ENCODE measurements around the gene NRIP2.
"Not testable (repeated sequence)": the region's sequence is repeated elsewhere in the genome, so short reads cannot be mapped to it uniquely, and the experiment has no call there.

Gene NRIP2, protein sequence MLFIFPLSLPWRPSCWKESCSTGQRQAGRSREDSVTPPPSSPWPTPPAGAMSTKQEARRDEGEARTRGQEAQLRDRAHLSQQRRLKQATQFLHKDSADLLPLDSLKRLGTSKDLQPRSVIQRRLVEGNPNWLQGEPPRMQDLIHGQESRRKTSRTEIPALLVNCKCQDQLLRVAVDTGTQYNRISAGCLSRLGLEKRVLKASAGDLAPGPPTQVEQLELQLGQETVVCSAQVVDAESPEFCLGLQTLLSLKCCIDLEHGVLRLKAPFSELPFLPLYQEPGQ

DNA sequence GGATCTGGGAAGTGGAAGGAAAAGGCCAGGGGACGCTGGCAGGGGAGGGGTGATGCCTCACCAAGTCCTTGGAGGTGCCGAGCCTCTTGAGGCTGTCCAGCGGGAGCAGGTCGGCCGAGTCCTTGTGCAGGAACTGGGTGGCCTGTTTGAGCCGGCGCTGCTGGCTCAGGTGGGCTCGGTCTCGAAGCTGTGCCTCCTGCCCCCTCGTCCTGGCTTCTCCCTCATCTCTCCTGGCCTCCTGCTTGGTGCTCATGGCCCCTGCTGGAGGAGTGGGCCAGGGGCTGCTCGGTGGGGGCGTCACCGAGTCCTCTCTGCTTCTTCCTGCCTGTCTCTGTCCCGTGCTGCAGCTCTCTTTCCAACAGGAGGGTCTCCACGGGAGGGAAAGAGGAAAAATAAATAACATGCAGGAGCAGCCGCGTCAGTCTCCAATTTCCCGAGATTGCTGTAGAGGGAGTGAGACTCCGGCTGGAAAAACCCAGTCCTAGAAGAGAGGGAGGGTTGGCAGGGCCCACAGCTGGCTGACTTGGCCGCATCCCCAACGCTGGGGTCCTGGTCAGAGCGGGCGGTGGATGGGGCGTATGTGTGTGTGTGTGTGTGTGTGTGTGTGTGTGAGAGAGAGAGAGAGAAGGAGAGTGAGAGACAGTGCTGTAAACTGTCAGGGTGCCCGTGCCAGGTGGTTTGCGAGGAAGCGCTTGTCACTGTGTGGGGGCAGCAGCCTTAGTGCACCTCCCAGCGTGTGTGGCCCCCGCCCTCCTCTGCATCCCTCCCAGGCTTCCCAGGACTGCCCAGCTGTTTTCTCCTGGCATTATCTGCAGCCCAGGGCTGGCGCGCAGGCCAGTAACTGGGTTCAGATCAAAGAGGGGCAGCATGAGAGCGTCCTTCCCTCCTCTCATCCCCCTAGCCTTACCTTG, at the start of gene NRIP2:
NRIP2 (minus strand) TSS at position 455 of the 911 bp plus-strand sequence; CDS start at position 403, 52 bp downstream.
- DNase-seq = no peak

DNA sequence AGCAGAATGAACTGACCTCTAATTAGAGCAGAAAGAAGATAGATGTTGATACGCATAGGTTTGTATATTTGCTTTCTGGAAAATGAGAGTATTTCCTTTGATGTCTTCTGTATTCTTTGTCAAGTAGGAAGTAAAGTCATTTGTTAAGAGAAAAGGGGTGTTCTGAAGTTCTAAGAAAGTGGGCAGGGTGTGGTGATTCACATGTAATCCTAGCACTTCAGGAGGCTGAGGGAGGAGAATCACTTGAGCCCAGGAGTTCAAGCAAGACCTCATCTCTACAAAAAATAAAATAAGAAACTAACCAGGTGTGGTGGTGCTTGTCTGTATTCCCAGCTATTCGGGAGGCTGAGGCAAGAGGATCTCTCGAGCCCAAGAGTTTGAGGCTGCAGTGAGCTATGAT, 45.0 kb upstream of the NRIP2 start:
- DNase-seq = peak in 2 of 3 donors; percentile 11 to 20

DNA sequence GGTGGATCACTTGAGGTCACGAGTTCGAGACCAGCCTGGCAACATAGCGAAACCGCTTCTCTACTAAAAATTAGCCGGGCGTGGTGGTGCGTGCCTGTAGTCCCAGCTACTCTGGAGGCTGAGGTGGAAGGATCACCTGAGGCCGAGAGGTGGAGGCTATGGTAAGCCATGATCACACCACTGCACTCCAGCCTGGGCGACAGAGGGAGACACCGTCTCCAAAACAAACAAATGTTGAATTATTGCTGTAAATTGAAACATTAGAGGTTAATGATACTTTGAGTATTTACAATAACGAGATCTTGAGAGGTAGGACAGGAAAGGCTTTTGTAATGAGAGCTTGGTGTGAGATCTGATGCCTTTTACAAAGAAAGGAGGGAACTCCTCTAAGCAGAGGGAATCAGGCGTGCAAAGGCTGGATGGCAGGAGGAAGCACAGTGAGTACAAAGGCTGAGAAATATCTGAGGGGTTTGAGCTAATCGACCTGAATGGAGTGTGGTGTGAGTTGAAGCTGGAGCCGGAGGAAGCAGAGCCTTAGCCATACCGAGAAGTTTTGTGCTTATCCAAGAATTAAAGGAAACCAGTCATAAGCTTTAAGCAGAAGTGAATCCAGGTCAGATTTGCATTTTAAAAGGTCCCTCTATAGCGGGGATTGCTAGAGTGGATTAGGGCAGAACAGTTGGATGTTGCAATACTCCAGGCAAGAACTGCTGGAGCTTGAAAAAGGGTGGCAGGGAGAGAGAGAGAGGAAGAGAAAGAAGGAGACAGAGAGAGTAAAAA, 43.3 kb upstream of the NRIP2 start:
- peak; percentile 81 to 93 (median 92) for DNase-seq

DNA sequence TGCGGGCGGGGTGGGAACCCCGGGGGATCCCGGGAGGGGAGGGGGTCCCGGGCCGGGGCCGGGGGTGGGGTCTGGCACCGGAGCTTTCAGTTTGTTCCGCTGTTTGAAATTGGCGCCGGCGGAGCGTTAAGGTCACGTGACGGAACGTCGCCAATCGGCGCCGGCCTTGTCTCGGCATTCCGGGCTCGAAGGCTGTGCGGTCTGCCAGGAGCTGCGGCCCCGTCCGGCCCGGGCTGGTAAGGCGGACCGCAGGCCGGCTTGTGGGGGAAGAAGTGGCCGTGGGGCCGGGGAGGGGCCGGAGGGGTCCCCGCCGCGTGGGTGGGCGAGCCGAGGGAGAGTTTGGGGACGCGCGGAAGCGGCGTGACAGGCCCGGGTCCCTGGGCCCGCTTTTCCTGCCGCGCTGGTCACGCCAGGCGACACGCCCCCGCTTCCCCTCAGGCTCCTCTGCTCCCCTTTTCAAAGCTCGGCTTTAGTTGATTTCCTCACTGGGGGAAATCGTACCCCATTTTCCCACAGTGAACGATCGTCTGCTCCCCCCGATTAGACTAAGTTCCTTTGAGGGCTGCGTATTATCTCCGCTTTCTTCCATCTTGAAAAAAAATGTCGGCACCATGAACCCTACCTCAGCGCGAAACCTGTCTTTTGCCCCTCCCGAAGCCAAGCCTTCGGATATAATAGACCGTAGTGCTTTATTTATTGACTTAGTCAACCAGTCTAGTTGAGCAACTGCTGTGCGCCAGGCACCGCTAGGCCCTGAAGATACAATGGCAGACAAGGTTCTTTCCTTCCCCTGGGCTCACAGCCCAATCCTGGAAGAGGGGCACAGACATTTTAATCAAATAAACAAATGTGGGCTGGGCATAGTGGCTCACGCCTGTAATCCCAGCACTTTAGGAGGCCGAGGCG, 42.5 kb upstream of the NRIP2 start, which contains the start of the genes FOXM1 and RHNO1:
FOXM1 (minus strand) TSS at position 128 of the 906 bp plus-strand sequence. CDS start 2,696 bp downstream, outside the sequence.
RHNO1 (plus strand) TSS at position 177 of the 906 bp plus-strand sequence. CDS start 8,144 bp downstream, outside the sequence.
- peak; percentile 90 to 96 (median 94) for DNase-seq

DNA sequence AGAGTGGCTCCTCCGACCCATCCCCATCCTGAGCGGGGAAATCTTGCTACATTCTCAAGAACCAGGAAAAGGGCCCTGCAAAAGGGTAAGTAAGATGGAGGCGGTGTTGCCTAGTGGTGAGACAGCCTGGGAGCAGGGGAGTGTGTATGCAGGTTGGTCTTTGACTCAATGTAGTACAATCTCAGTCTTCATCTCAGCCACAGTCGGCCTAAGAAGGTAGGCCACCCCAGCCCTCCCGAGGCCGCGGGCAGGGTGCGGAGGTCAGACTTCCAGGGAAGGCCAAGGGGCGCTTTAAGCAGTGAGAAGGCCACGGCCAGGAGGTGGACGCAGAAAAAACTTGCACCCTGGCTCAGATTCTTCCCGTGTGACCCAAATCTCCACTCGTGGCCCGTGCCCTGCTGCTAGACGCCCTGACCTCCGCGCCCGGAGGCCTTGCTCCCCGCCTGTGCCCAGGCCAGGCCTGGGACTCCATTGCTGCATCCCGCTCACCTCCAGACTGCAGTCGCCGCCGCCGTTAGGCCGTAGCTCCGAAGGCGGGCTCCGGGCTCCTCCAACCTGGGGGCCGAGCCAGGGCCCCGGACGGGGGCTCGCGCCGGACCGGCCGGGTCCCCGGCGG, 41.7 kb upstream of the NRIP2 start:
- DNase-seq = peak in 2 of 3 donors; percentile 5 to 24

DNA sequence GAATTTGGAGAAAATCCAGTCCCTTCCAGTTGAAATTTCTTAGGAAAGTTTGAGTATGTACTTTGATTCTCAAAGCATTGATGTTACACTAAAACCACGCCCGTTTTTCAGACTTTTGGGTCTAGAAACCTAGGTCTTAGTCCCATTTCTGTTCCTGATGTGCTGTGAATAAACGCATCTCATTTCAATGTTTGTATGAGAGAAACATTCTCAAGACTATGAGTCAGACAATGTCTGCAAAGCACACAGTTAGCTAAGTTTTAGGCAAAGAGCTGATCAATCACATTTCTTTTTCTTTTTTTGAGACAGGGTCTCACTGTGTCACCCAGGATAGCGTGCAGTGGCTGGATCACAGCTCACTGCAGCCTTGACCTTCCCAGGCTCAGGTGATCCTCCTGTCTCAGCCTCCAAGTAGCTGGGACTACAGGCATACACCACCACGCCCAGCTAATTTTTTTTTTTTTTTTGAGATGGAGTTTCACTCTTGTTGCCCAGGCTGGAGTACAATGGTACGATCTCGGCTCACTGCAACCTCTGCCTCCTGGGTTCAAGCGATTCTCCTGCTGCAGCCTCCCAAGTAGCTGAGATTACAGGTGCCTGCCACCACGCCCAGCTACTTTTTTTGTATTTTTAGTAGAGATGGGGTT, 34.3 kb upstream of the NRIP2 start:
- DNase-seq = not testable (repeated sequence)

DNA sequence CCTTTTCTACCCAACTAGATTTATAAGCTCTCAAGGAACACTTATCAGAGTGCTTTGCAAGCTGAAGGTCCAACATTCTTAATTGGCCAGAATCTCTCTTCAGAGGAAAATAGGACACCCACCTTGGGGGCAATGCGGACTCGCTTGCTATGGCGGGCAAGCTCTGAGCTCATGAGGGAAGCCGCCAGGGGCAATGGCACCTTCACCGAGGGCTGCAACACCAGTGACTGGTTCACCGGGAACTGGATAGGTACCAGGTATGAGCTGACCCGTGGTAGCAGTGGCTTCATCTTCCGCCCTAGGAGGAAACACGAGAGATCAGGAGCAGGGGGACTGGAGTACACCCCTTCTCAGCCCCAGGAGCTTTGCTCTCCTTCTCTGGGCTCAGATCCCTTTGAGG, 29.4 kb upstream of the NRIP2 start:
- no peak for DNase-seq

DNA sequence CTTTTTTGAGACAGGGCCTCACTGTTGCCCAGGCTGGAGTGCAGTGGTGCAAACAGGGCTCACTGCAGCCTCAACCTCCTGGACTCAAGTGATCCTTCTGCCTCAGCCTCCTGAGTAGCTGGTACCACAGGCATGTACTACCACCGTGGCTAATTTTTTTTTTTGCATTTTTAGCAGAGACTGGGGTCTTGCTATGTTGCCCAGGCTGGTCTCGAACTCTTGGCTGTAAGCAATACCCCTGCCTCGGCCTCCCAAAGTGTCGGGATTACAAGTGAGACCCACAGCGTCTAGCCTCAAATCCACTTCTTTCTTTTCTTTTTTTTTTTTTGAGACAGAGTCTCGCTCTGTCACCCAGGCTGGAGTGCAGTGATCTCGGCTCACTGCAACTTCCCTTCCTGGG, 28.6 kb upstream of the NRIP2 start:
- DNase-seq = not testable (repeated sequence)

DNA sequence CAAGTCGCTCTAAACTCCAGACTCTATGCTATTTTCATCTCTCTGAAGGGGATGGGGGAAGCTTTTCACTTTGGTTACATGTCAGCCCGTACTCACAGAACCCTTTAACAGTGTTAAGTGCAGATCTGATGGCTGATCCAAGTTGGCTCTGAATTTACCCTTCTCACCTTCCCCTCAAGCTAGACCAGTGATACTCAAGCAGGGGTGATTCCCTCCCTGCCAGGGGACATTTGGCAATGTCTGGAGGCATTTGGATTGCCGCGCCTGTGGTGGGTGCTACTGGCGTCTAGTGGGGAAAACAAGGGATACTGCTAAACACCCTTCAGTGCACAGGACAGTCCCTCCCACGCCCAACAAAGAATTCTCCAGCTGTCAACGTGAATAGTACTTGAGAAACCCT, 28.0 kb upstream of the NRIP2 start:
- DNase-seq = no peak

DNA sequence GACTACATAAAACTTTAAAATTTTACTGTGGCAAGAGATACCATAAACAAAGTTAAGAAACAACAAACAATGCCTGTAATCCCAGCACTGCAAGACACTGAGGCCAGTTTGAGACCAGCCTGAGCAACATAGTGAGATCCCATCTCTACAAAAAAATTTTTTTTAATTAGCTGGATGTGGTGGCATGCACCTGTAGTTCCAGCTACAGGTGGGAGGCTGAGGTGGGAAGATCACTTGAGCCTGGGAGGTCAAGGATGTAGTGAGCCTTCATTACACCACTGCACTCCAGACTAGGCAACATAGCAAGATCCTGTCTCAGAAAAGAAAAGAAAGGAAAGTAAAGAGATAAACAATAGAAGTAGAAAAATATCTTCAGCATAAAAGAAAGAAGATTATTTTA, 25.3 kb upstream of the NRIP2 start:
- no peak for DNase-seq

DNA sequence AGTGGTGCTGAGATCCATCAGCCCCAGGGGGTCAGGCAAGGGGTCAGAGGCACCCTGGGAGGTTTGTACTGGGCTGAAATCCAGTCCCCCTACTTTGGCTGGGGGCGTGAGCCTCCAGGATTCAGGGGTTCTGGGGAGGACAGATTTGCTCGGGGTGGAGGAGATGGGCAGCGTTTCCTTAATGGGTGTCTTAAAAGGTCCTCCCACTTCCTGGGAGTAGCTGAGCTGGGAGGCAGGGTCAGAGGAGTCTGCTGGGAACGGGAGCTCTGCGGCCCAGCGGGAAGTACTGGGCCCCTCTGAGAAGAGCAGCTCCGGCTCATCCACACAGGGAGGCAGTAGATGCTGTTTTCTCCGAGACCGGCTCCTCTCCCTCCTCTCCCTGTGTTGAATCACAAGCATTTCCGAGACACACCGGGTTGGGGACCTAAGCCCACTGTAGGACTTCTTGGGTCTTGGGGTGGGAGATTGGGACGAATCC, 24.1 kb upstream of the NRIP2 start:
- DNase-seq = no peak

DNA sequence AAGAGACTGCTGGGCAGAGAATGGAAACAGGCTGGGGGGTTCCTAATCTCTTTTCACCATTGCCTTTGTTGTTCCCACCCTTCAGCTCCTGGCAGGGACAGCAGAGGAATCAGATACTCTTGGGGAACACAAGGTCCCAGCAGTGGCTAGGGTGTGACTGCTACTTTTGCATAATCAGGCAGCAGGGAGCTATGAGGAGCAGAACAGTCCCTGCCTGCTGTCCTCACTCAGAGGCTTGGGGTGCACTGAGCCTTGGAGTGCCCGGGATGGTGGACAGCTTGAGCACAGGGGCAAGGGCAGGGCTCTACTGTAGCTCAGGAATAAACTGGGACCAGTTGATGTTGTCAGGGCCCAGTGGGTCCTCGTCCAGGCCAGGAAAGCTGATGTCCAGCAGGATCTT, 23.5 kb upstream of the NRIP2 start:
- DNase-seq = no peak

DNA sequence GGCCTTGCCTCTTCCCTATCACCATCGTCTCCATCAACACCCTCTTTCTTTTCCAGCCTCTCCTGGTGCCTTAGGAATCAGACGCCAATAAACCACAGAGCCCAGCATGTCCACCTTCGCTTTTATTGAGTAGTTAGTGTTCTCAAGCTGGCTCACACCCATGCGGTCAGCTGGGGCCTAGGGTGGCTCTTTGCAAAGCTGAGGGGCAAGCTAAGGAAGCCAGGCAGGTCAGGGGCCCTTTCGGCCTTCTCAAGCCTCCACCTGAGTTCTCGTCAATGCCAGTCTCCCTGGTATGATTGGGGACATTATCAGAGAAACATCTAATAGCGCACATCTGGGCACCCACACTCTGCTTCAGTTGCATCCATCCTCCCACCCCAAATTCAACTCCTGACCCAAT, 22.7 kb upstream of the NRIP2 start:
- no peak for DNase-seq

DNA sequence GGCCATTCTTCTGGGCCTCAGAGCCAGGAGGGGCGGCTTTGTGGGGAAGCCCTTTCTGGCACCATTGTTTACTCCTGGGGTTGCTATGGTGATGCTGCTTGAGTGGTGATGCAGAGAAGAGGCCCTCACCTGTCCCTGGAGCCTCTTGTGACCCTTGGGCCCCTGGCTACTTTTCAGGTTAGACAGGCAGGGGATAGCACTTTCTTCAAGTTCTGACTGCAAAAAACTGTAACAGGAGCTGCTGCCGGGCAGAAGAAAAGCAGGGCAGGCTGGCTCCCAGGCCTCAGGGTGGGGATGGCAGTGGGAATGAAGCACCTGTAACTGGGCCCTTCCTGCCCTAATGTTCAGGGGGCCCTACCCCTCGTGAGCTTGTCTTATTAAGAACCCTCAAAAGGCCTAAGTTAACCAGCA, 22.2 kb upstream of the NRIP2 start, which contains the start of gene TEX52:
TEX52 (minus strand) TSS at position 19 of the 411 bp plus-strand sequence; CDS start at position 6, 13 bp downstream.
- no peak for DNase-seq

DNA sequence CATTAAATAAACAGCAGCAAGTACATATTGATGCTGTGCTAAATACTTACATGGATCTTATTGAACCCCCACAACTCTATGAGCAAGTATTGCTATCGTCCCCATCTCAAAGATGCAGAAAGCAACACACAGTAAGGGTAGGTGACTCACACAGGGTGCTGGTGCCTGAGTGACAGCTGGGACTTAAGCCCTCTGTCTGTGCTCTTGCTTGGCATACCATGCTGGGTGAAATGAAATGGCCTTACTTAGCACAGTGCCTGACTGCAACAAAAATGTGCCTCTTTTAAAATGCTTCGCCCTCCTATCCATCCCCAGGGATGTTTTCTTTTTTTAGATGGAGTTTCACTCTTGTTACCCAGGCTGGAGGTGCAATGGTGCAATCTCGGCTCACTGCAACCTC, 21.2 kb upstream of the NRIP2 start:
- DNase-seq = no peak

DNA sequence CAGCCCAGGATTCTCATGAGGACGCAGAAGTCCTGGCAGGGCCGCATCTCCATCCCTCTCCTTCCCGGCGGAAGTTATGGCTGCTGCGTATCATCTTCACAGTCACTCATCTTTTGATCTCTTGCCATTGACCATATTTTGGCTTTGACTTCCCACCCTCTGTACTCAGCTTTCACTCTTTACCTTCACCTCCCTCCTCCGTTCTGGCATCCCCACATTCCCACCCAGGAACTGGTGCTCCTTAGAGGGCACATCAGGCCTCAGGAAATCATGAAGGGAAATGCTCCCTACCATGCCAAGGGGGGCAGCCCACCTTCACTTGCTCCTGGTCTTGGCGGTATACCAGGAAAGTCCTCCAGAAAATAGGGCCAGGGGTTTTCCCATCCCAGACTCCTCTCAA, 20.7 kb upstream of the NRIP2 start:
- DNase-seq = no peak

DNA sequence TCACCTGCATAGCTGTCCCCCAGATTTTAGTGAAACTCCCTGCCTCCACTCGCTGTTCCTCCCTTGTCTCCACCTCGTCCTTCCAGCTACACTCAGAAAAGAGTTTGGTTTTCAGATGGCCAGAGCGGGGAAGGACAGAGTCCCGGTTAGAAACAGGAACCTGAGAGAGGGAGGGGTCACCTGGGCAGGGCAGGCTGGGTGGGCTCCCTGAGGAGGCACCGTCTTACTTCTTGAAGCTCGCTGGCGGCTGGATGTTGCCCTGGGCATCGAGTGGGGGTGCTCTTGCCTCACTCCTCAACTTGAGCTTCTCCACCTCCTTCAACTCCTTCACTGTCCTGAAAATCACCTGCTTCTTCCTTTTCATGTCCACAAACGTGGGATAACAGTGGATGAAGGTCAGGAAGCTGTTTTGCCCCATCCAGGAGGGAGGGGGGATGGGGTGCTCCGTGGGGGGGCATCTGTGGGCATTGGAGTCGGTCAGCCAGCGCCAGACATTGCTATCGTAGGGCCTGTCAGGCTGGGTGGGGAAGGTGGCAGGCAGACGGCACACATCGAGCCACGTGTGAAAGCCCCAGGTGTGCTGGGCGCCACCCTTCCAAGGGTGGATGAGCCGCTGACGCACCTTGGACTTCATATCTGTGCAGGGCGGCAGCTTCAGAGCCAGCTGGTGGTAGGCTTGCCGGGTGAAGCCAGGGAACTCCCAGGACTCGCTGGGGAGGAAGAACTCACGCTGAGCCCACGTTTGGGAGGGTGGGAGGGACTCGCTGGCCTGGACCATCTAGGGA, 20.0 kb upstream of the NRIP2 start:
- DNase-seq = no peak

DNA sequence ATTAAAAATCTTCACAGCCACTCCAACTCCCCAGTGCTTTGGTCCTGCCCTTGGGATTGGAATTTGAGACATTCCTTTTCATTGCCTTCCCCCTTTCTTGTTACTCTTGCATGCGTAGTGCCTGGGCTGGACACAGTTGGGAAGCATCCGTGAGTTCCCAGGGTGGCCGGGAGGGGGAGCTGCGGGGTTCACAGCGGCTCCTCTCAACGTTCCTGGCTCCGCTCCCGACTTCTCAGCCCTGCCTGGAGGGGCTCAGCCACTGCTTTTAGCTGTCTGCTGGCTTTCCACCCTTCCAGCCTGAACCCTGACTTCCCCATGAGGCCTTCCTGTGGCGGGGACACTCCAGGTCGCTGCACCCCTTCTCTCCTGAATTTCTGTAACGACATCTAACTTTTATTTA, 18.8 kb upstream of the NRIP2 start:
- DNase-seq = peak; percentile 63 to 80 (median 72)

DNA sequence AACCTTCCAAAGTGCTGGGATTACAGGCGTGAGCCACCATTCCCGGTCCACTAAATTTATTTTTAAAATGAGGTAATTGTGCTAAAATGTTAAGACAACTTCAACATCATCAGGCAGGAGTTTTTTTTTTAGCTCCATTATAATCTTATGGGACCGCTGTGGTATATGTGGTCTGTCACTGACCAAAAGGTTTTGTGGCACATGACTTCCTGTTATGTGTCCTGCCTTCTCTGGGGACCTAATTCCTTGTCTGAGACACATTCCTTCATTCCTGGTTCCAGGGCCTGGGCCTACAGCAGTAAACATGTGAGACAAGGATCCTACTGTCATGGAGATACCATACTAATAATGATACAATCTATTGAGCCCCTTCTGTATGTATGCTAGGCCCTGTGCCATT, 17.1 kb upstream of the NRIP2 start:
- no peak for DNase-seq

DNA sequence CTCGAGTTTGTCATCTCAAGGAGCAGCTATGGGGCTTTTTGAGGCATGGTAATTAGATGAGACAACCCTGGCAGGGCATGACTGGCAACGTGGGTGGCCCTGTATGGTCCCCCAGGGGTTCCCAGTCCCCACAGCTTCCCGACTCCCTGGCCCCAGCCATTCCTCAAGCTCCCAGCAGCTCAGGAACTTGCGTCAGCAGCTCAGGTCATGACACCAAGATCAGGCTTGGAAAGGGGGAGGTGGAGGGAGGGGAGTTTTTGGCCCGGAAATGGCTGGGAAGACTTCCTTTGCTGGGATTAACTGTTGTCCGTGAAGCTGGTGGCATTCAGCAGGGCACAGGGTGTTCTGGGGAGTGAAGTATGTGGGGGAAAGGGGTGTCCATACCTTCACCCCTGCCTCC, 10.4 kb upstream of the NRIP2 start:
- peak in 2 of 3 donors; percentile 18 to 22 for DNase-seq

Measured in suppressor macrophage treated with lipopolysaccharide for 1 hour (primary cell).